GM18520 (cell line): ENCODE data around the gene NSF.

Experiments used
- ATAC-seq: cut with Tn5 transposase; IDR thresholded peaks from one replicate; pipeline ENCODE4 v1.9.1; 2021; ENCODE audit not compliant: unreplicated experiment

NSF gene

DNA sequence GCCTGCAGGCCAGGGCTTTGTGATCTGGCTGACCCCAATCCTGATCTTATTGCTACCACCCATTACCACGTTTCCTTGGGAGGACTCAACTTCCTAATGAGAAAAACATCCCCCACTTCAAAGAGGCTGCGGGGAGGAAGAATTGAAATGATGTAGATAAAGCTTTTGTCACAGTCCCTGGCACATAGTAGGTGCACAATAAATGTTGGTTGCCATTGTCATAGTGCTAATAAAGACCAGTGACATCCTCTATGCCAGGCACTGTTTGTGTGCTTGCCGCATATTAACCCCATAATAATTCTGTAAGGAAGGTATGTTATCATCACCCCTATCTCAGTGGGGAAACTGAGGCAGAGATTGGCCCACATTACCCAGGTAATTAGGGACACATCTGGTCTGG, 205.6 kb downstream of the NSF start:
- ATAC-seq = no peak

DNA sequence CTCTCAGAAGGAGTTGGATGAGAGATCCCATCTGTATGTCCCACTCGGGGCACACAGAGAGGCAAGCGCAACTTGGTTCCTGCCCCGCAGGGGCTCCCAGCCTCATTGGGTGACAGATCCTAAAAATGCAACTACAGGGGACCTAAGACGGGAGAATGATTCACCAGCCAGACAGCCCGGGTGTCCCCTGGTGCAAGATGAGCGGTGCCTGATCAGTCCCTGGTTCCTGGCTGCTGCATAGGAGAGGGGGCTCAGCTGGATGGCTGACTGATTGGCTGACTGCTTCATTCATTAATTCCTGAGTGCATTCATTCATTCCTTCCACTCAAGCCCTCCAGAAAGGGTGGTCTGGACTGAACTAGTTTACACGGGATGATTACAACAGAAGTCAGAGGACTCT, 206.1 kb downstream of the NSF start:
- ATAC-seq = no peak

- no peak for ATAC-seq
These were observed 206.6 kb downstream of the NSF start for GRCh38 chr17:46796956-46797530.

DNA sequence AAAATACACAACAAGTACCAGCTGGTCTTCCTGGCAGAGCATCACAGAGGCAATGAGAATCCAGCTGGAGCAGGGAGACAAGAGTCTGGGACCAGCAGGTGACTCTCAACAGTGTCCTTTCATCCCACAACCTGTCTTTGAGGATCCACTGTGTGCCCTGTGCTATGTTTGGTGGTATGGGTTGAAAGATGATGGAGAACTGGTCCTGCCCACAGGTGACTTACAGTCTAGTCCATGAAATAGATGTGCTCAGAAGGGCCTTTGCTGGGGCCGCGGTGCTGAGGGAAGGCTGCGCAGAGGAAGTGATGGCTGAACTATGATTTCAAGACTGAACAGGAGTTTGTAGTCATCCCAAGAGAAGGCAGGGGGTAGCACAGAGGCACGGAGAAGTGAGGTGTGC, 210.1 kb downstream of the NSF start:
- ATAC-seq = no peak

- ATAC-seq = no peak
These were observed 212.3 kb downstream of the NSF start for GRCh38 chr17:46802800-46803199.

- ATAC-seq = no peak
These were observed 213.1 kb downstream of the NSF start for GRCh38 chr17:46803544-46803943.

- ATAC-seq = no peak
These were observed 215.3 kb downstream of the NSF start for GRCh38 chr17:46805771-46806170.
